Hindlimb muscle (tissue), 1 donor: Measurements from ENCODE around the gene MSMP. TPM values are rescaled to one million over a fixed set of nuclear protein-coding genes. Genes with fewer than 3 reads are reported as not detected.
A peak's percentile ranks its signal among the peaks of the same experiment; 100 is the strongest.

Experiments
- DNase-seq: peaks from one replicate; pipeline ENCODE4 v3.0.0-alpha.2; 2013
- polyA plus RNA-seq: library from polyadenylated mRNA; unstranded; fragments of 120-200 nt; gene quantifications from one replicate; pipeline ENCODE4 v1.2.1, GENCODE V29; 2013; ENCODE audit not compliant: insufficient read length

Gene MSMP
- polyA plus RNA-seq, 1 donor: not detected

- no peak for DNase-seq
These were observed 17.0 kb upstream of the MSMP start for GRCh38 chr9:35771075-35771433.

GRCh38 chr9:35769763-35770162 is 15.7 kb upstream of the MSMP start:
- DNase-seq: no peak

DNA sequence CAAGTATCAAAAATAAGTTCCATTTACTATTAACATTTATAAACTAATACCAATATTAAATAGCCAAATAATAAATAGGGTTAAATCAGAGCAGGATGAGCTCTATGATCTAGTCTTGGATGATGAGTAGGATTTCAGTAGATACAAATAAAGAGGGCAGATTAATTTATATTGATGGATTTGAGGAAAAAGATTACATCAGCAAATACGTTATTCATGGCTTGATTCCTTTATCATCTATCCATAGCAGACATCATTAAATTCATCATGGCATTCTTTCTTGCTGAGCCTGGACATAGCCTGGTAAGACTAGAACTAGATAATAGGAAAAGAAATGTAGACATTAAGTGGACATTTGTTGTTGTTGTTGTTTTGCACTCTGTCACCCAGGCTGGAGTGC is 13.4 kb upstream of the MSMP start:
- DNase-seq: no peak

DNA sequence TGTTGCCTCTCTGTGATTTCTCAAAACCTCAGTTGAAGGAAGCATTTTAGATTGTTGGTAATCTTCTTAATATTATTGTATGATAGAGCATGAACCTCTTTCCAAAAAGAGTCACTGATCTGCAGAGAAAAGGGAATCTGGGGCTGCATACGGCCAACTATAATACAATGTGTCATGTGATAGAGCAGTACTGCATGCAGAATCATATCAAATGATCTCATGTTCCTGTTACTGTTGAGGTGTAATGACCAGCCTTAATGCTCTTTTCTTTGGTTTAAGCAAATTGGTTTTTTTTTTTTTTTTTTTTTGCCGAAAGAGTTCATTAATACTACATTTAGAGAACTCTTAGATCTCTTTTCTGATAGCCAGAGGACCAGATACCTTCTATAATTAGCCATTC is 12.9 kb upstream of the MSMP start:
- DNase-seq: no peak

- DNase-seq: no peak
These were observed 9.7 kb upstream of the MSMP start for GRCh38 chr9:35763803-35764202.

GRCh38 chr9:35763181-35763580 is 9.1 kb upstream of the MSMP start:
- no peak for DNase-seq

DNA sequence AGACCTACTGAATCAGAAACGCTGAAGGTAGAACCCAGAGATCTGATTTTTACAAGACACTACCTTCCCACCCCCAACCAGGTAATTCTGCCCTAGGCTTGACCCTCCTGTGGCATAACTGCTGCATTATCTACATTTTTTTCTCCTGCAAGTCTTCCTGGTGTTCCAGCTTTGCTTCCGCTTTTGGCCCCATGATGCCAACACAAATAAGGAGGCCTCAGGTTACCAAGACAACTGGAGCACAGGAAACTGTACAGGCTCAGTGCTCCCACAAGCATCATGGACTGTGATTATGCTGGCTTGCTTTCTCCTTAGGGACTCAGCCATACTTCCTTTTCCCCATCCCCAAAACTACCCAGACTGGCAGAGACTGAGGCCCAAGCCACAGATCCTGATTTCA is 6.6 kb upstream of the MSMP start:
- DNase-seq: no peak

- no peak for DNase-seq
These were observed 5.7 kb upstream of the MSMP start for GRCh38 chr9:35759795-35760194.

- no peak for DNase-seq
These were observed 4.5 kb upstream of the MSMP start for GRCh38 chr9:35758475-35759050.

DNA sequence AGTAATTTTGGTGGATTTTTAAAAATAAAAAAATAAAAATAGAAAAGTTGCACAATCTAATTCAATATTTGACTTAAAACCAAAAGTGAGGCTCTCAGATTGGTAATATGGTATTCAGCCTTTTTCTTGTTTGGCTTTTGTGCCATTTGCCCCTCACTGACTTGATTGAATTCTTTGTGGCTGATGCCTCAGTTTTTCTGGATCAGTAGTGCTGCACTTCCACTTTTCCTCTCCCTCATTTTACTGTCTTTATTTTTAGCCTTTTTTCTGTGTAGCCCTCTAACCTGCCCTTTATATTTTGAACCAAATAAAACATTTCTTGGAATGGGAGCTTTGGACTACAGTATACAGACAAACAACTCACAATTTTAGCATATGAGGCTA is 3.8 kb upstream of the MSMP start:
- DNase-seq: no peak

DNA sequence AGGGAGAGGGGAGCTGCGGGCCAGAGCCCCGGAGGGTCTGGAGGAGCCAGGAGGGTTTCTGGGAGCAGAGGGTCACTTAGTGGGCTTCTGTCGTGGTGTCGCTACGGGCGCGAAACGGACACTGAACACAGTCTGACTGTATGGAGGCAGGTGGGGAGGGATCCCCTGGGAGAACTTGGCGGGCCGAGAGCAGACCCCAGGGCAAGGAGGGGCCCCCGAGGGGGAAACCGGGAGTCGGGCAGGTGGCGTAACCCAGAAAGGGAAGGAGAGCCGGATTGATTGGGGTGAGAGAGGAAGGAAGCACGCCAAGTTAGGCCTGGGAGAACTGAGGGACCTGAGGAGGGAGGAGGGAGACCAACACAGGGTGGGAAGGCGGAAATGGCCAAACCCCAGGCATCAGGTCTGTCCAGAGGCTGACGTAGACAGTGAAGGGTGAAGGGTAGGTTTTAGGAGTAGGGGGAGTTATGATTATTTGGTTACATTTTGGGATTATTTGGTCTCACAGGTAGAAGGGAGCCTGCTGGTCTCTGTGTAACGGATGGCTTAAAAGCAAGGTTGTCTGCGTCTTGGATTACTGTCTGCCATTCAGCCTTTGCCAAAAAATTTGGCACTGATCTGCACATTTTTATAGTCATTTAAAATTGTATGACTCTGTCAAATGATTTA is 3.3 kb upstream of the MSMP start:
- no peak for DNase-seq

GRCh38 chr9:35756275-35757225 is 2.5 kb upstream of the MSMP start:
- peak; percentile 67 for DNase-seq

GRCh38 chr9:35755071-35755470 is 995 bp upstream of the MSMP start:
- DNase-seq: no peak

- no peak for DNase-seq
These were observed 610 bp downstream of the MSMP start for GRCh38 chr9:35753466-35753865.

- DNase-seq: no peak
These were observed 3.9 kb downstream of the MSMP start for GRCh38 chr9:35750256-35750531.

DNA sequence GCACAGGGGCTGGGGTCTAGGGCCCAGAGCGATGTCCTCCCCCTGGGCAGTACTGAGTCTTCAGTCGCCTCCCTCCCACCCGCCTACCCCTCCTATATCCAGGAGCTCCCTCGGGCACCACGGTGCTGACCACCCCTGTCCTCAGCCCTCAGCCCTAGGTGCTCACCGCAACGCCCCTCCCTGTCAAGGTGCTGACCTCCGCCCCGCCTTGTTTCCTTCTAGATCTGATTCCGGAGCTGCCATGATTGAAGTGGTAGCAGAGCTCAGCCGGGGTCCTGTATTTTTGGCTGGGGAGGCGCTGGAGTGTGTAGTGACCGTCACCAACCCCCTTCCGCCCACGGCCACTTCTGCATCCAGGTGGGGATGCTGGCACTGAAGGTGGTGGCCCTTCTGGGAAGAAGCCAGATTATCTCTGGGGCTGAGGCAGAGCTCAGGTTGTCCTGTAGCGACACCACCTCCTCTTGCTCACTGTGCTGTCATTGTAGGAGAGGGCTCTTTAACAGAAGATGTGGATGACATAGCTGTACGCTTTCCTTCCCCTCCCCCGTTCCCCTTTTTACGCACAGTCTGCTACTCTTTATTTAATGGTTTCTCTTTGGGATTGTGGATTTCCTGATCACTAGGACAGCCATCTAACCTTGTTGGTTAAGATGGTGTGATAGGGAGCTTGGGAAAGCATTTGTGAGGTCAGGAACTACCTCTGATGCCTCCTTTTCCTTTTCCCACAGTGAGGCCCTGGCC is 4.4 kb downstream of the MSMP start:
- no peak for DNase-seq

DNA sequence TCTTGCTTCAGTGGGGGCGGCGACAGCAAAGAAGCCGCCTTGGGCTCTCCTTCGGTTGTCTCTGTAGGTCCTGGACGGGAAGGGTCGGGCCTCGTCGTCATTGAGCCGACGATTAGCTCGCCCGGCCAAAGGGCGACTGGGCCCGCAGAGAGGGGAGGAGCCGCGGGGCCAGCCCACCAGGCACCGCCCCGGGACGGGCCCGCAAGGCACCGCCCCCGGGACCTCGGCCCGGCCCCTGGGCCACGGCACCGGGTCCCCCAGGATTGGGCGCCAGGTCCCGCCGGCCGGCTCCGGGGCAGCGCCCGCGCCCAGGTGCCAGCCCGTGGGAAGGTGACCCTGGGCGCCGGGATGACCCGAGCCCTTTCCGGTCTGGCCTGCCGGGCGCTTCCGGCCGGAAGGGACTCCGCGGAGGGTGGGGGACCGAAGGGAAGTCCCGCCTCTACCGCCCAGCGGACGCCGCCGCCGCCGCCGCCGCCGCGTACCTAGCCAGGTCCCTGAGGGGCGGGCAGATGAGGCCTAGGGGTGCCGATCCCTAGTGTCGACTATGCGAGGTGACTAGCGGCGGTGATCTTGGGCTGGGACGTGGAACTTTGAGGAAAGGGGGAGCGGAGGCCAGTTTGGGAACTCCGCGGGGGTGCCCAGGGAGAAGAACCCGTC is 5.1 kb downstream of the MSMP start, which contains the start of the genes GBA2 and RGP1:
GBA2 (minus strand) TSS at position 371 of the 657 bp plus-strand sequence. CDS start 524 bp downstream, outside the sequence.
RGP1 (plus strand) TSS at position 430 of the 657 bp plus-strand sequence. CDS start 469 bp downstream, outside the sequence.
- peak; percentile 74 for DNase-seq

DNA sequence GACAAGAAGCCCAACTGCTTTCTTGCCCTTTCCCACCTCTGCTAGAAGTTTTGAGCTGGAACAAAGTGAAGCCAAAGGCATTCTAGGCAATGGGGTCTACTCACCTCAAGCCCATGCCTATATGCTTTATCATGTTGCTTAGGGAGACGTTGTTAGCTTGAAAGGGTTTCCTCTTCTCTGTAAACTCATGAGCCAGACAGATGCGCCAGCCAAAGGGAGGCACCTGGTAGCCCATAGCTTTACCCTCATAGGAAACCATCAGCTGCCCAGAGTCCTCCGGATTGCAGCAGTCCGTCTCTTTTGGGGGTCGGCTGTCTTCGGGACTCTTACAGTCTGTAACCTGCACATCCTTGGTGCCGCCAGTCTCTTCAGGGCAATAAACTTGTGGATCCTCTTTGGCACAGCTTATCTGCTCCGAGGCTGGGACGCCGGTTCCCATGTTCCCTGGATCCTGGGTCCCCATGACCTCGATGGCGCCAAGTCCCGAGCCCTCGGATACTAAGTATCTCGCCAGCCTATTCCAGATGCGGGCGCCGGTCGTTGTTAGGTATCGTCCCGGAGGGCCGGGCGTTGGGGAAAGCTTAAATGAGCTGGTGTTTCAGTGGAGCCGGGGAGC is 5.7 kb downstream of the MSMP start:
- DNase-seq: no peak

DNA sequence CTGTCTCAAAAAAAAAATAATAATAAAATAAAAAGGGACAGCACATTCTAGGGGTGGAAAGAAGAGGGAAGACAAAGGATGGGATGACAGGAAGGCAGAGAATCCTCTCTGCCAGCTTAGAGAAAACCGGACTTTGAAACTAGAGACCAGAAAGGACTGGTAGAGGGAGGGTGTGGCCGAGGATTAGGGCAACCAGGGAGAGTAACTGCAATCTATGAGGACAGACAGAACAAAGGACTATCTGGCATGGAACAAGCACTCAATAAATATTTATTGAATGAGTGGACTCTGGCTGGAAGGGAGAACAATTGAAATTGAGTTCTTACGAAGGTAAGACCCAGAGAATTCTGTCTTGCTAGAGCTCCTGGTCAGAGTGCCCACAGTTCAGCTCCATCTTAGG is 7.5 kb downstream of the MSMP start:
- DNase-seq: no peak

- DNase-seq: no peak
These were observed 8.5 kb downstream of the MSMP start for GRCh38 chr9:35745569-35745968.

DNA sequence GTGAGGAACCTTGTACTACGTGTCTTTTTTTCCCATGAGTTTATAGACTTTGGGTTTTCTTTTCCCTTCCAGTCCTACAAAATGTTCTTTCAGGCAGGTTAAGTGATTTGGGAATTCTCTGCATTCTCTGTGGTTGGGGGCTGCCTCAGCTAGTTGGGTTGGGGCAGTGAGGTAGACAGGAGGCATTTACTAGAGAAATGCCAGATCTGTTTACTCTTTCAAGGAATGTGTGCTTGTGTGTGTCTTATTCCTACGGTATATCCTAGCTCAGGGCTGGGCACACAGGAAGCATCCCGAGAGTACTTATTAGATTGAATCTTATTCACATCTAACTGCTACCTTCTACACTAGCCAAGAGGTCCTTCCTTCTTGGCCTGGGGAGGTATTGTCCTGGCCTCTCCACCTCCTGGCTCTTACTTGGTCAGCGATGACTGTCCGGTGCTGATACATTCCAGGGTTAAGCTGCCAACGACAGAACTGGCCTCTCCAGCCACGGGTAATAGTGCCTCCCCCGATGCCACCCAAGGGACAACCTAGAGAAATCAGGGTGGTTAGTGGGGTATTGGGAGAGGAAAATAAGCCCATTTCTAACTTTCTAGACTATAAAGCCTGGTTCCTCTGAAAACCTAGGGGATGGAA is 10.1 kb downstream of the MSMP start:
- no peak for DNase-seq
